ENCODE data around the gene ALG14.

DNA sequence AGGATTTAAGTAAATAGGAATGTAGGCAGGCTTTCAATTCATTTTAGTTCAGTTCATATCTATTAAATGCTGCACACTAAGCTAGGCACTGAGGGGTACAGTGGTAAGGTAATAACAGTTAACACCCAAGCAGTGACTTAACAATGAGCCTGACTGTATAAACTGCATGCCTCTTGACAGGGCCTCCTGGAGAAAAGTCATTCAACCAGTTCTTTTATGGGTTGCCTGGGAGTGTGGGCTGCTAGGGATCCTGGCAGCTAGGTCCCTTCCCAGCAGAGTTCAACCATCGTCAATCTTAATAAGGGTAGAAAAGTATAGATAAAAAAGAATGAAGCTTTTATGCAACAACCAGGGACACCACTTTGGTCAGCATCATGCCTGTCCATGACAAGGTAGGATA is 8.1 kb upstream of the ALG14 start:
- TF ChIP-seq EZH2 (IDR thresholded peaks at IDR 0.05; ENCODE audit: borderline replicate concordance, low read depth, low read length, severe bottlenecking) (no peak), JUN (IDR thresholded peaks at IDR 0.05; ENCODE audit: borderline replicate concordance, insufficient read depth, insufficient read length, low read depth) (no peak), POLR2A (IDR thresholded peaks at IDR 0.05; ENCODE audit: low read depth, low read length) (no peak), MYC (IDR thresholded peaks at IDR 0.05; ENCODE audit: low read depth, low read length) (no peak), POLR2AphosphoS5 (IDR thresholded peaks at IDR 0.05; ENCODE audit: insufficient read depth, low read depth, low read length) (no peak), FOS (IDR thresholded peaks at IDR 0.05; ENCODE audit: borderline replicate concordance, insufficient read depth, low read length) (no peak)
- TF ChIP-seq, protein P1, sequence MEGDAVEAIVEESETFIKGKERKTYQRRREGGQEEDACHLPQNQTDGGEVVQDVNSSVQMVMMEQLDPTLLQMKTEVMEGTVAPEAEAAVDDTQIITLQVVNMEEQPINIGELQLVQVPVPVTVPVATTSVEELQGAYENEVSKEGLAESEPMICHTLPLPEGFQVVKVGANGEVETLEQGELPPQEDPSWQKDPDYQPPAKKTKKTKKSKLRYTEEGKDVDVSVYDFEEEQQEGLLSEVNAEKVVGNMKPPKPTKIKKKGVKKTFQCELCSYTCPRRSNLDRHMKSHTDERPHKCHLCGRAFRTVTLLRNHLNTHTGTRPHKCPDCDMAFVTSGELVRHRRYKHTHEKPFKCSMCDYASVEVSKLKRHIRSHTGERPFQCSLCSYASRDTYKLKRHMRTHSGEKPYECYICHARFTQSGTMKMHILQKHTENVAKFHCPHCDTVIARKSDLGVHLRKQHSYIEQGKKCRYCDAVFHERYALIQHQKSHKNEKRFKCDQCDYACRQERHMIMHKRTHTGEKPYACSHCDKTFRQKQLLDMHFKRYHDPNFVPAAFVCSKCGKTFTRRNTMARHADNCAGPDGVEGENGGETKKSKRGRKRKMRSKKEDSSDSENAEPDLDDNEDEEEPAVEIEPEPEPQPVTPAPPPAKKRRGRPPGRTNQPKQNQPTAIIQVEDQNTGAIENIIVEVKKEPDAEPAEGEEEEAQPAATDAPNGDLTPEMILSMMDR (IDR thresholded peaks at IDR 0.05; ENCODE audit: extremely low read depth in 1 of 2, insufficient read depth in 1 of 2, low read depth in 1 of 2, low read length in 2 of 2), result no peak
- TF ChIP-seq, protein P2, sequence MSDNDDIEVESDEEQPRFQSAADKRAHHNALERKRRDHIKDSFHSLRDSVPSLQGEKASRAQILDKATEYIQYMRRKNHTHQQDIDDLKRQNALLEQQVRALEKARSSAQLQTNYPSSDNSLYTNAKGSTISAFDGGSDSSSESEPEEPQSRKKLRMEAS (IDR thresholded peaks at IDR 0.05; ENCODE audit: insufficient read depth, insufficient read length), result no peak

All from endothelial cell of umbilical vein (primary cell).